DND-41 (cell line): ENCODE measurements around the gene SEC61A2.

Experiments
- ATAC-seq: fragments of 200-7000 bp; cut with Tn5 transposase; 3 replicates; pipeline ENCODE4 v1.9.1; 2021; ENCODE audit warnings: low read depth; ENCODE audit not compliant: insufficient read depth
- DNase-seq: peaks from one replicate; pipeline ENCODE4 v3.0.0-alpha.2; 2020
- H2AFZ ChIP-seq: 2 replicates; pipeline ENCODE4 v1.6.0; 2012; ENCODE audit warnings: low read depth, low read length
- H3K27ac ChIP-seq: 2 replicates; pipeline ENCODE4 v1.5.1; 2012; ENCODE audit warnings: low read length, inconsistent platforms
- H3K27me3 ChIP-seq: fragments of 200-600 bp; sonication (generic); 2 replicates; pipeline ENCODE4 v1.6.0; 2012; ENCODE audit warnings: low read length, mild to moderate bottlenecking, inconsistent platforms; ENCODE audit not compliant: insufficient read depth, poor library complexity
- H3K36me3 ChIP-seq: 2 replicates; pipeline ENCODE4 v1.5.1; 2012; ENCODE audit warnings: low read length, inconsistent platforms; ENCODE audit not compliant: insufficient read depth
- H3K4me1 ChIP-seq: 2 replicates; pipeline ENCODE4 v1.5.1; 2012; ENCODE audit warnings: mild to moderate bottlenecking, low read length; ENCODE audit not compliant: insufficient read depth
- H3K4me2 ChIP-seq: 2 replicates; pipeline ENCODE4 v1.6.0; 2012; ENCODE audit warnings: mild to moderate bottlenecking, moderate library complexity, low read length, inconsistent platforms; ENCODE audit not compliant: insufficient read depth
- H3K4me3 ChIP-seq, 2 experiments: fragments of 200-600 bp in 1 of 2; shearing (Covaris generic) in 1 of 2; 2 replicates each; pipeline ENCODE4 v1.5.1; 2012 to 2016; ENCODE audit warnings: inconsistent platforms in 2 of 2, low read length in 2 of 2, mild to moderate bottlenecking in 2 of 2, low read depth in 1 of 2, moderate library complexity in 1 of 2
- H3K79me2 ChIP-seq: 2 replicates; pipeline ENCODE4 v1.6.0; 2012; ENCODE audit warnings: low read length, inconsistent platforms; ENCODE audit not compliant: insufficient read depth
- H3K9ac ChIP-seq: 2 replicates; pipeline ENCODE4 v1.6.0; 2012; ENCODE audit warnings: low read depth, mild to moderate bottlenecking, inconsistent platforms, low read length, moderate library complexity
- H3K9me3 ChIP-seq: 2 replicates; pipeline ENCODE4 v1.5.1; 2012; ENCODE audit warnings: low read length, moderate library complexity, mild to moderate bottlenecking, inconsistent platforms; ENCODE audit not compliant: insufficient read depth, severe bottlenecking
- H4K20me1 ChIP-seq: 2 replicates; pipeline ENCODE4 v1.6.0; 2012; ENCODE audit warnings: low read length; ENCODE audit not compliant: insufficient read depth
- CTCF ChIP-seq: IDR thresholded peaks from 2 replicates; pipeline ENCODE4 v1.5.1; 2012; ENCODE audit warnings: borderline replicate concordance, low read length, moderate library complexity, mild to moderate bottlenecking; ENCODE audit not compliant: poor library complexity, severe bottlenecking; ENCODE audit errors: extremely low read depth
- EZH2 ChIP-seq: IDR thresholded peaks from 3 replicates; pipeline ENCODE4 v1.6.1; 2012; ENCODE audit warnings: borderline replicate concordance, low read depth, mild to moderate bottlenecking, moderate library complexity, low read length, inconsistent platforms; ENCODE audit not compliant: severe bottlenecking

Gene SEC61A2

GRCh38 chr10:12098966-12099365, 30.5 kb upstream of the SEC61A2 start:
- DNase-seq, result no peak
- H3K4me2 ChIP-seq, result no peak overlapping the region
- H3K36me3 ChIP-seq, result peaks cover 56% of the 10 kb centered on the region

GRCh38 chr10:12103802-12104201, 25.7 kb upstream of the SEC61A2 start:
- ATAC-seq (no peak), DNase-seq (no peak)
- Histone ChIP-seq H3K9ac (no peak overlapping the region), H4K20me1 (no peaks in the 10 kb centered on the region), H3K36me3 (peaks cover 74% of the 10 kb centered on the region), H3K4me1 (no peaks in the 10 kb centered on the region), H3K4me2 (no peak overlapping the region), H3K27ac (no peak overlapping the region), H3K9me3 (no peaks in the 10 kb centered on the region), H3K4me3 (no peak overlapping the region), H2AFZ (no peak overlapping the region), H3K79me2 (no peaks in the 10 kb centered on the region), H3K27me3 (no peaks in the 10 kb centered on the region)
- TF ChIP-seq CTCF (no peak), EZH2 (no peak)

More at GRCh38 chr10:12098966-12099365, 30.5 kb upstream of the SEC61A2 start:
- no peaks in the 10 kb centered on the region for H4K20me1 ChIP-seq
- no peaks in the 10 kb centered on the region for H3K27me3 ChIP-seq
- H3K4me3 ChIP-seq, result no peak overlapping the region
- no peak overlapping the region for H3K9ac ChIP-seq
- ATAC-seq, result no peak
- no peaks in the 10 kb centered on the region for H3K4me1 ChIP-seq
- no peaks in the 10 kb centered on the region for H3K79me2 ChIP-seq
- no peak overlapping the region for H3K27ac ChIP-seq
- no peaks in the 10 kb centered on the region for H3K9me3 ChIP-seq
- no peak overlapping the region for H2AFZ ChIP-seq
- TF ChIP-seq CTCF (no peak), EZH2 (no peak)

- ATAC-seq (no peak), DNase-seq (no peak)
- no peak overlapping the region for H3K4me2 ChIP-seq
- H3K9me3 ChIP-seq, result no peaks in the 10 kb centered on the region
- H4K20me1 ChIP-seq, result no peaks in the 10 kb centered on the region
- no peak for TF ChIP-seq EZH2
- no peak for TF ChIP-seq CTCF
- H2AFZ ChIP-seq, result no peak overlapping the region
- no peaks in the 10 kb centered on the region for H3K79me2 ChIP-seq
- H3K4me3 ChIP-seq, result no peak overlapping the region
- H3K9ac ChIP-seq, result no peak overlapping the region
- H3K27ac ChIP-seq, result no peak overlapping the region
- H3K4me1 ChIP-seq, result peaks cover 18% of the 10 kb centered on the region
- no peaks in the 10 kb centered on the region for H3K27me3 ChIP-seq
- peaks cover 66% of the 10 kb centered on the region for H3K36me3 ChIP-seq
These were observed 21.7 kb upstream of the SEC61A2 start for GRCh38 chr10:12107781-12108180.

GRCh38 chr10:12109286-12109685, 20.2 kb upstream of the SEC61A2 start:
- Histone ChIP-seq H3K27ac (no peak overlapping the region; the same call in 1 of the 2 replicates), H3K27me3 (no peaks in the 10 kb centered on the region), H3K36me3 (peaks cover 62% of the 10 kb centered on the region), H2AFZ (no peak overlapping the region), H3K9me3 (no peaks in the 10 kb centered on the region), H4K20me1 (no peaks in the 10 kb centered on the region), H3K4me3 (no peak overlapping the region), H3K79me2 (no peaks in the 10 kb centered on the region), H3K9ac (no peak overlapping the region), H3K4me1 (peaks cover 30% of the 10 kb centered on the region), H3K4me2 (no peak overlapping the region)
- DNase-seq (no peak), ATAC-seq (no peak)
- TF ChIP-seq CTCF (no peak), EZH2 (no peak)
